Esophagus muscularis mucosa (tissue), 4 donors: Measurements from ENCODE around the gene PSMB3. TPM values are rescaled to one million over a fixed set of nuclear protein-coding genes. Genes with fewer than 3 reads are reported as not detected.

Experiments
- DNase-seq: peaks from one replicate; pipeline ENCODE4 v3.0.0-alpha.2; 2017; ENCODE audit errors: extremely low spot score
- H3K27ac ChIP-seq, 4 donors: fragments of 200-600 bp; sonication (generic); replicated peaks in 1 of 4; 1 replicate in 3 of 4; 2 replicates in 1 of 4; pipeline ENCODE4 v1.5.1; 2016 to 2019; ENCODE audit warnings: mild to moderate bottlenecking in 1 of 4
- H3K27me3 ChIP-seq, 4 donors: fragments of 200-600 bp; sonication (generic); one replicate each; pipeline versions ENCODE4 v1.5.1 to v1.6.0; 2016 to 2019
- H3K36me3 ChIP-seq, 4 donors: fragments of 200-600 bp; sonication (generic); one replicate each; pipeline ENCODE4 v1.5.1; 2016 to 2019
- H3K4me1 ChIP-seq, 4 donors: fragments of 200-600 bp; sonication (generic); one replicate each; pipeline ENCODE4 v1.5.1; 2016 to 2019
- H3K4me3 ChIP-seq, 4 donors: fragments of 200-600 bp; sonication (generic); 1 replicate in 2 of 4; 2 replicates in 2 of 4; pipeline ENCODE4 v1.5.1; 2016 to 2019; ENCODE audit warnings: mild to moderate bottlenecking in 4 of 4, moderate library complexity in 1 of 4
- H3K9me3 ChIP-seq, 4 donors: fragments of 200-600 bp; sonication (generic); 1 replicate in 3 of 4; 2 replicates in 1 of 4; pipeline ENCODE4 v1.5.1; 2016 to 2019
- EP300 ChIP-seq: sonication (generic); formaldehyde crosslinking; IDR thresholded peaks from one replicate; pipeline ENCODE4 v1.6.1; 2017; ENCODE audit warnings: antibody characterized with exemption
- POLR2A ChIP-seq: fragments of 450-650 bp; IDR thresholded peaks from one replicate; pipeline ENCODE4 v1.6.1; 2017; ENCODE audit warnings: antibody characterized with exemption, moderate library complexity, mild to moderate bottlenecking, low read depth
- POLR2AphosphoS5 ChIP-seq, 2 donors: sonication (generic); formaldehyde crosslinking; IDR thresholded peaks; one replicate each; pipeline ENCODE4 v1.6.1; 2017; ENCODE audit warnings: antibody characterized with exemption in 2 of 2
- WGBS: methylation state at CpG from one replicate; pipeline ENCODE4 v1.1.5; 2018; 5-methylcytosine and 5-hydroxymethylcytosine counted together
- intact Hi-C: fragments of 100-400 bp; cut with DNase I; formaldehyde crosslinking; loops from one replicate; pipeline ENCODE4 v1.15.1; 2023
- total RNA-seq, 4 donors: library from RNA; depleted of rRNA; stranded (reverse); fragments of >200 nt; gene quantifications; one replicate each; pipeline versions ENCODE4 v1.1.0 to v1.2.1, GENCODE V29; 2016
- TF ChIP-seq, protein P1 (sequence below), 3 experiments: fragments of 200-600 bp in 2 of 3; fragments of 450-650 bp in 1 of 3; sonication (generic) in 2 of 3; IDR thresholded peaks; one replicate each; pipeline ENCODE4 v1.5.1; 2017 to 2019; ENCODE audit warnings: antibody characterized with exemption in 3 of 3, mild to moderate bottlenecking in 2 of 3, moderate library complexity in 1 of 3

The PSMB3 gene
- total RNA-seq, 4 donors from 2014 or later = 122 to 158 (median 137) TPM

DNA sequence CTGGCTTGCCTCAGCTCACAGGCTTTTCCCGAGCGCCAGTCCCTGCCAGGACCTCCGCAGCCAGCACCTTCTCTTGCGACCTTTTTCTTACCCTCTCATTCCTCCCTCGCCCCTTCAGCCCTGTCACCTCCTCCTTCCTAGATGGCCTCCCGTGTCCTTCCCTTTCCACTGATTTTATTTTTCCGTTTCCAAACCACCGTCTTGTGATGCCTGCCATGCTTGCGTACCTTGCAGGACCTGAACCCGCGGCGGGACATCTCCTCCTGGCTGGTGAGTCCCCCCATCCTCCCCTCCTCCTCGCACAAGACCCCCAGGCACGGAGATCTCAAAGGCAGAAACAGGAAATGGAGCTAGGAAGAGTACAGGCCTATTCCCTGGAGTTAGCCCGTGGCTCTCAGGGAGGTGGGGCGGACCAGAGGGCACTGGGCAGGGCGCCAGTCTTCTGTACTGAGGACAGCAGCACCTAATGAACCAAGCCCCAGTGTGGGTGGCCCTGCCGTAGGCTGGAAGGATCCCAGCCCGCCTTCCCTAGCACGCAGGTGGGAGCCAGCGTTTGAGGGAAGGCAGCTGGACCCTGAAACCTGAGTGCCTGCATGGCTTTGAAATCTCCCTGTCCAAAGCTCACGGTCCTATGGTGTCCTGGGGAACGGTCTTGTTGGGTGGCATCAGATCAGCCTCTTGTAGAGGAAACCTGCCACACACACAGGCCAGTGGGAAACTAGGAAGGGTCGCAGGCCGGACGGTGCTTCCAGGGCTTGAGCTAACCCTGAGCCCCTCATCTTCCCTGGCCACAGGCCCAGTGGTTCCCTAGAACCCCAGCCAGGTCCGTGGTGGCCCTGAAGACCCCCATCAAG, 21.8 kb upstream of the PSMB3 start:
- H3K9me3 ChIP-seq = no peaks in the 10 kb centered on the region
- intact Hi-C loops = loop anchor here (5.0 to 10.0 kb wide), 2 partner anchors 38 to 64 kb away; partner anchors contain the start of gene PIP4K2B
- H3K36me3 ChIP-seq = peaks cover 10 to 44% (median 32%) of the 10 kb centered on the region in 4 donors
- H3K4me3 ChIP-seq = peak overlapping the region; percentile 74 to 93 (median 85)
- DNase-seq = no peak
- H3K27me3 ChIP-seq = no peaks in the 10 kb centered on the region
- TF ChIP-seq POLR2AphosphoS5 (IDR thresholded peaks at IDR 0.05) (peak in 1 of 2 donors; percentile 50), POLR2A (no peak)
- H3K27ac ChIP-seq = peak overlapping the region; percentile 87 to 92 (median 88)
- peaks cover 51 to 68% (median 63%) of the 10 kb centered on the region in 4 donors for H3K4me1 ChIP-seq
- WGBS = 6% methylated on average over 23 of the region's 27 CpGs

DNA sequence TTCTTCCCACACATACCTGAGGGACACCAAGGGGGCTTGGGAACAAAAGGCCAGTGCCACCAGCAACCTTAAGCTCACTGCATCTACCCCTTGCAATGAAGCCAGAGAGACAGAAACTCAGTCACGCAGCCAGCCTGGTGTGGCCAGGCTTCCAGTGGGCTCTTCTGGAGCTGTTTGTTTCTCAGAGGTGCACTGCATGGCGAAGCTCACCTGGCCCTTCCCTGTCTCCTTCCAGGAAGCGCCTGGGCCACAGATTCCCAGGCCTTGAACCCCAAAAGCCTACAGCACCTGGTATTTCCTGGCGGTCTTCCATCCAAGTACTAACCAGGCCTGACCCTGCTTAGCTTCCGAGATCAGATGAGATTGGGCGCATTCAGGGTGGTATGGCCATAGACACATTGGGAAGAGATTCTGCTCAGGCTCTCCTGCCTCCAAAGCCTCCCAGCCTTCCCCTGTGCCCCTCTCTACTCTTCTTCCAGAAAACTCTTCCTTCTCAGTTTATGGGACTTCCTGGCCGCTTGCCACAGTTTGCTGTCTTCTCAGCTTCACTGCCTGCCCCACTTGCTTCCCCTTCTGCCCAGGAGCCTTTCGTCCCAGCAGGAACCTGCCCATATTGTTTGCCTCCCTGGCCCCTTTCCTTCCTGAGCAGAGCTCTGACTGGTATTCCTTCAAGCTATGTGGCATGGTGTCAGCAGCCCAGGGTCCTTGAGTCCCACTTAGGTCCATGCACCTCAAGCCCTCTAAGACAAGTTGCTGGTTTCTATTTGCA, 20.8 kb upstream of the PSMB3 start:
- intact Hi-C loops = loop anchor here (5.0 to 10.0 kb wide), 2 partner anchors 39 to 63 kb away; partner anchors contain the start of gene PIP4K2B
- Histone ChIP-seq H3K36me3 (peaks cover 10 to 51% (median 35%) of the 10 kb centered on the region in 4 donors), H3K9me3 (no peaks in the 10 kb centered on the region), H3K4me3 (peak overlapping the region in 3 of 4 donors; percentile 84 to 93 (median 86)), H3K27ac (peak overlapping the region; percentile 87 to 92 (median 88)), H3K27me3 (no peaks in the 10 kb centered on the region), H3K4me1 (peaks cover 52 to 70% (median 64%) of the 10 kb centered on the region in 4 donors)
- 81% methylated on average over 8 of the region's 8 CpGs for WGBS
- DNase-seq = no peak
- TF ChIP-seq POLR2A = no peak
- TF ChIP-seq, protein P1, sequence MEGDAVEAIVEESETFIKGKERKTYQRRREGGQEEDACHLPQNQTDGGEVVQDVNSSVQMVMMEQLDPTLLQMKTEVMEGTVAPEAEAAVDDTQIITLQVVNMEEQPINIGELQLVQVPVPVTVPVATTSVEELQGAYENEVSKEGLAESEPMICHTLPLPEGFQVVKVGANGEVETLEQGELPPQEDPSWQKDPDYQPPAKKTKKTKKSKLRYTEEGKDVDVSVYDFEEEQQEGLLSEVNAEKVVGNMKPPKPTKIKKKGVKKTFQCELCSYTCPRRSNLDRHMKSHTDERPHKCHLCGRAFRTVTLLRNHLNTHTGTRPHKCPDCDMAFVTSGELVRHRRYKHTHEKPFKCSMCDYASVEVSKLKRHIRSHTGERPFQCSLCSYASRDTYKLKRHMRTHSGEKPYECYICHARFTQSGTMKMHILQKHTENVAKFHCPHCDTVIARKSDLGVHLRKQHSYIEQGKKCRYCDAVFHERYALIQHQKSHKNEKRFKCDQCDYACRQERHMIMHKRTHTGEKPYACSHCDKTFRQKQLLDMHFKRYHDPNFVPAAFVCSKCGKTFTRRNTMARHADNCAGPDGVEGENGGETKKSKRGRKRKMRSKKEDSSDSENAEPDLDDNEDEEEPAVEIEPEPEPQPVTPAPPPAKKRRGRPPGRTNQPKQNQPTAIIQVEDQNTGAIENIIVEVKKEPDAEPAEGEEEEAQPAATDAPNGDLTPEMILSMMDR (IDR thresholded peaks at IDR 0.05) = no peak
- no peak for TF ChIP-seq EP300
- TF ChIP-seq POLR2AphosphoS5 (IDR thresholded peaks at IDR 0.05) = no peak

DNA sequence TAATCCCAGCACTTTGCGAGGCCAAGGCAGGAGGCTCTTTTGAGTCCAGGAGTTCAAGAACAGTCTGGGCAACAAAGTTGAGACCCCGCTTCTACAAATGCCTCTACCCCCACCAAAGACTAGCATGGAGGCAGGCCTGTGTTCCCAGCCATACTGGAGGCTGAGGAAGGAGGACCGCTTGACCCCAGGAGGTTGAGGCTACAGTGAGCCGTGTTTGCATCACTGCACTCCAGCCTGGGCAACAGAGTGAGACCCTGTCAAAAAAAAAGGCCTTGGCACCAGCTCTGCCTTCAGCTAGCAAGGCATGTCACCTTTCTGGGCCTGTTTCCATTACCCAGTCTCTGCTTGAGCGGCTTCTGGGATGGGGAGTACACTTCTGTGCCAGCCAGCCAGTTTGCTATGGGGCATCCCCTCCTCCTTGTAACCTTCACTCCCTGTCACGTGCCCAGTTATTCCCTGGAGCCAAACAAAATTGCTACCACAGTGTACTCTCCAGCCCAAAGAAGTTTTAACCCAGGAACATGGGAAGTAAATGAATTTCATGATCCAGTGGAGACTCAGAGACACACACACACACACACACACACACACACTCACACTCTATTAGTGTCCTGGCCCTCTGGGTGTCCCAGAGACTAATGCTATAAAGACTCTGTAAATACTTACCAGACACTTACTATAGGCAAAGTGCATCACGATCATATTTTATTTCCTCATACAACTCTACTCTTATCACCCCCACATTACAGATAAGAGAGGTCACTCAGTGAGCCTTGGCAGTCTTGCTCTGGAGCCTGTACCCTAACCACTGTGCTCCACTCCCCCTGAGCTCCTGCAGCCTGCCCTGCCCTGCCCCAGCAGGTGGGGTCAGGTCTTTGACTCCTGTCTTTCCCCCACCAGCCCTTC, 19.9 kb upstream of the PSMB3 start:
- peak overlapping the region; percentile 87 to 92 (median 88) for H3K27ac ChIP-seq
- intact Hi-C loops = loop anchor here (5.0 to 10.0 kb wide), 2 partner anchors 40 to 62 kb away; partner anchors contain the start of gene PIP4K2B

DNA sequence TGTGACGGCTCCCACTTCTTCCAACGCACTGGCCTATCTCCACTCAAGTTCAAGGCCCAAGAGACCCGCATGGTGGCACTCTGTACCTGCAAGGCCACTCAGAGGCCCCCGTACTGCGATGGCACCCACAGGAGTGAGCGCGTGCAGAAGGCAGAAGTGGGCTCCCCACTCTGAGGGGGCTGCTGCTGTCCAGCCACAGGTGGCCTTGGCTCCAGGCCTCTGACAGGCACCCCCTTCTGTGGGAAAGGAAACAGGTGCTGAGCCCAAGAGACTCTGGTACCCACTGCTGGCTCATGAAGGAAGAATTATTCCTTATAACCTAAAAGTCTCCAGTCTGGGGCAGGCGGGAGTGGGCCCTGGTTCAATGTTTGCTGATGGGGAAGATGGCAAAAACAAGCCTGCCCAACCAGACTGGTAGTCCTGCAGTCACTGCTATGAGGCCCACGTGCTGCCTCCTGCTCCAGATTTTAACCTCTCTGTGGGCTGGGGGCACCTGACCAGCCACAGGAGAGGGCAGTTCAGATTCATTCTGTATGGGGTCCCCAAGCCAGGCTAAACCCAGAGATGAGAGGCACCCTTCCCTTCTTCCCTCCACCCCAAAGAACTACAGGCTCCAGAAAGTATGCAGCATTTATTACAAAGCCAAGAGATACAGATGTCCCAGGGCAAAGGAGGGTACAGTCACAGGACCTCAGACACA, 19.1 kb upstream of the PSMB3 start:
- intact Hi-C loops = loop anchor here (5.0 to 10.0 kb wide), 2 partner anchors 41 to 61 kb away; partner anchors contain the start of gene PIP4K2B
- peaks cover 16 to 66% (median 47%) of the 10 kb centered on the region in 4 donors for H3K36me3 ChIP-seq
- H3K4me1 ChIP-seq = peaks cover 52 to 70% (median 63%) of the 10 kb centered on the region in 4 donors
- TF ChIP-seq EP300 = no peak
- no peak for TF ChIP-seq POLR2A
- no peak for TF ChIP-seq POLR2AphosphoS5 (IDR thresholded peaks at IDR 0.05)
- TF ChIP-seq, protein P1 (IDR thresholded peaks at IDR 0.05) = no peak
- peak overlapping the region; percentile 3 to 87 (median 22) for H3K27ac ChIP-seq
- WGBS = 81% methylated on average over 8 of the region's 9 CpGs
- DNase-seq = no peak
- no peaks in the 10 kb centered on the region for H3K27me3 ChIP-seq
- no peaks in the 10 kb centered on the region for H3K9me3 ChIP-seq
- H3K4me3 ChIP-seq = no peak overlapping the region

More for the DNA sequence above, 19.9 kb upstream of the PSMB3 start:
- TF ChIP-seq POLR2AphosphoS5 (IDR thresholded peaks at IDR 0.05) (no peak), EP300 (no peak), POLR2A (no peak)
- TF ChIP-seq, protein P1 (IDR thresholded peaks at IDR 0.05) = no peak
- Histone ChIP-seq H3K36me3 (peaks cover 10 to 59% (median 39%) of the 10 kb centered on the region in 4 donors), H3K9me3 (no peaks in the 10 kb centered on the region), H3K4me3 (no peak overlapping the region), H3K27me3 (no peaks in the 10 kb centered on the region), H3K4me1 (peaks cover 52 to 70% (median 64%) of the 10 kb centered on the region in 4 donors)
- 73% methylated on average over 7 of the region's 7 CpGs for WGBS
- no peak for DNase-seq
